H7 (cell line): ENCODE data around the gene LIMS2. TPM values are rescaled to one million over a fixed set of nuclear protein-coding genes. Genes with fewer than 3 reads are reported as not detected.

ENCODE experiments used
- DNase-seq: peaks from one replicate; pipeline ENCODE4 v3.0.0; 2012
- H3K27me3 ChIP-seq: 2 replicates; pipeline ENCODE4 v1.6.0; 2011; ENCODE audit warnings: mild to moderate bottlenecking, low read length; ENCODE audit not compliant: control insufficient read depth, insufficient read depth
- H3K36me3 ChIP-seq: replicated peaks from 2 replicates; pipeline ENCODE4 v1.5.1; 2011; ENCODE audit warnings: low read length; ENCODE audit not compliant: control insufficient read depth, insufficient read depth
- H3K4me3 ChIP-seq: 2 replicates; pipeline ENCODE4 v1.5.1; 2011; ENCODE audit warnings: low read depth, mild to moderate bottlenecking, control low read depth, low read length, moderate library complexity; ENCODE audit not compliant: insufficient read depth
- total RNA-seq: library from RNA; depleted of rRNA; stranded (reverse); fragments of >200 nt; shearing (Covaris generic); gene quantifications from 2 replicates; pipeline ENCODE4 v1.2.3, GENCODE V29; 2014

LIMS2 gene
- total RNA-seq, 1 experiment from 2014 or later: 1.4 TPM

DNA sequence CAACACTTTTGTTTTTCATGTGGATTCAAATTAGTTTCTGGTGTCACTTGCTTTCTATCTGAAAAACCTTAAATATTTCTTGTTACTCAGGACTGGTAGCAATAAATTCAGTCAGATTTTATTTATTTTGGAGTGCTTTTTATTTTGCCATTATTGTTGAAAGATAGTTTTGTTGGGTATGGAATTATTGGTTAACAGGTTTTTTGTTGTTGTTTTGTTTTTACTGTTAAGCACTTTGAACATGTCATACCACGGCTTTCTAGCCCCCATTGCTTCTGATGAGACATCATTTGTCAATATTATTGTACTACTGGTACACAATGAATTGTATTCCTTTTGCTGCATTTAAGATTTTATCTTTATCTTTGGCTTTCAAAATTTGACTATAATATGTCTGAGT, 13.1 kb upstream of the LIMS2 start:
- H3K27me3 ChIP-seq: no peaks in the 10 kb centered on the region
- no peak for DNase-seq
- H3K4me3 ChIP-seq: no peak overlapping the region
- H3K36me3 ChIP-seq: no peaks in the 10 kb centered on the region

DNA sequence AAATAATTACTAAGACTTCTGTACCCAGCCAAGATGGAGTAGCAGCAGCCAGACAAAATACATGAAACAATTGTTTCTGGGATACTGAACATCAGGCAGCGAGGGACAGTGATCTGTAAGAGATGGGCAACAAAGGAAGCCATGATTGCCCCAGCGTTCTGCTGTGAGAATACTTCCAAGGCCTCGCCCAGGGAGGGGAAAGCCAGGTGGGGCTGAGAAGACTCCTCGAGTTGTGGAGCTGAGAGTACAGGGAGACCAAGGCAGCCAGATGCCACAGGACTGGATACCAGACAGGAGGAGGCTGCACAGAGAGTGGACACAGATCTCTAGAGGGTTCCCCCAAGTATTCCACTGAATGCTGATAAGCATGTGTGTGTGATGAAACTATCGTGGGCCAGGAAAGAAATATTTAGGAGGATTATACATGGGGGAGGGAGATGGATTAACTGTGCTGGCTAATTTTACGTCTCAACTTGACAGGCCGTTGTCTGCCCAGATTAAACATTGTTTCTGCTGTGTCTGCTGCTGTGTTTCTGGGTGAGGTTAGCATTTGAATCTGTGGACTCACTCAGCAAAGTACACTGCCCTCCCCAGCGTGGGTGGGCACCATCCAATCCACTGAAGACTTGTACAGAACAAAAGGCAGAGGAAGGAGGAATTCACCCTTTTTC, 10.2 kb upstream of the LIMS2 start:
- H3K4me3 ChIP-seq: no peak overlapping the region
- DNase-seq: no peak
- H3K36me3 ChIP-seq: no peaks in the 10 kb centered on the region
- no peaks in the 10 kb centered on the region for H3K27me3 ChIP-seq

DNA sequence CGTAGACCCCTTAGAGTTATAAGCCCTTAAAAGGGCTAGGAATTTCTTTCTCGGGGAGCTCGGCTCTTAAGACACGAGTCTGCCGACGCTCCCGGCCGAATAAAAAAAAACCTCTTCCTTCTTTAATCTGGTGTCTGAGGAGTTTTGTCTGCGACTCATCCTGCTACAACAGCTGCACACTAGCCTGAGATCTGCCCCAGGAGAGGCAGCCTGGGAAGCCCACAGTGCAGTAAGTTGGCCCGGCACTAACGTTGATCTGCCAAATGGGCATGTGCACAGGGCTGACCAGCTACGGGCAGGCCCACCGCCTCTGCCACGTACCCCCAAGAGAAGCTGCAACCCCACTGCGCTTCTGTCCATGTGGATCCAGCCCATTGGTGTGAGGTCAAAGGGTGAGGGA, 8.4 kb upstream of the LIMS2 start:
- no peak for DNase-seq
- H3K4me3 ChIP-seq: no peak overlapping the region
- H3K27me3 ChIP-seq: no peaks in the 10 kb centered on the region
- no peaks in the 10 kb centered on the region for H3K36me3 ChIP-seq

DNA sequence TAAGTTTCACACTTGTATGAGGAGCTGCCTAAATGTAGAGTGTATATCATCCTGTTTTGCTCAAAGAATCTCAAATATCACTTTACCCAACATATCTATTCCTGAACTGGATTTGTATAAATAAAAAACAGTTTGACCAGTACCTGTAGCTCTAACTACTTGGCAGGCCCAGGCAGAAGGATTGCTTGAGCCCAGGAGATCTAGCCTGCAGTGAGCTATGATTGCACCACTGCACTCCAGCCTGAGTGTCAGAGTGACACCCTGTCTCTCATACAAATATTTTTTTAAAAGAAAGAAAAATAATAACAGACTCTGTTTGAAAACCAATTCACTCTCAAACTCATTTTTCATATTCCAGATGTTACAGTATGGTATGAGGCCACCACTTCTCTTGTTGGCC, 7.7 kb upstream of the LIMS2 start:
- no peak for DNase-seq
- Histone ChIP-seq H3K27me3 (no peaks in the 10 kb centered on the region), H3K4me3 (no peak overlapping the region), H3K36me3 (no peaks in the 10 kb centered on the region)

DNA sequence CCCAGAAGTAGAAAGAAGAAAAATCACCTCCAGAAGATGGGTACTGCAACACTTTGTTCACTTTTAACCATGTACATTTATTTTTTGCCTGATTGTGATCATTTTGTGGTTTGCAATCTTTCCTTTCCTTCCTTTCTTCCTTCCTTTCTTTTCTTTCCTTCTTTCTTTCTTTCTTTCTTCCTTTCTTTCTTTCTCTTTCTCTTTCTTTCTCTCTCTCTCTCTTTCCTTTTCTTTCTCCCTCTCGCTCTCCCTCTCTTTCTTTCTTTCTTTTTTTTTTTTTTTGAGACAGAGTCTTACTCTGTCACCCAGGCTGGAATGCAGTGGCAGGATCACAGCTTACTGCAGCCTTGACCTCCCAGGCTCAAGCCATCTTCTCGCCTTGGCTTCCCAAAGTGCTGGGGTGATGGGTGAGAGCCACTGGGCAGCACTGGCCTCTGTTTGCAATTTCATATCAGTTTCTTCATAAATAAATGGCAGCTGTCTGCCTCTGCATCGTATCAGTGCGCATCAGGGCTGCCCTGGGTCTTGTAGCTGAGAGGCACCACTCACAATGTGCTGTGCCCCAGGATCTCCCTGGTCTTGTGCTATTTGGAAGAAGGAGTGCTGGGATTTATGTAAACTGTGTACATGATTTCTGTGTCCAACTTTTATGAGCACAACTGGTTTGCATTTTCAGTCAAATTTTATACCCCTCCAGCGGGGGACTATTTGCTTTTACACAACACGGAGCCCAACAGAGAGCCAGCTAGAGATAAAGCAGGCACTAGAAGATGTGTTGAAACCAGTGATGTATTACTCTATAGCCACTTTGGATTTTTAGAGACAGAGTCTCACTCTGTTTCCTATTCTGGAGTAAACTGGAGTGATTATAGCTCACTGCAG, 6.9 kb upstream of the LIMS2 start:
- Histone ChIP-seq H3K36me3 (no peaks in the 10 kb centered on the region), H3K4me3 (no peak overlapping the region), H3K27me3 (peaks cover 4% of the 10 kb centered on the region)
- no peak for DNase-seq

DNA sequence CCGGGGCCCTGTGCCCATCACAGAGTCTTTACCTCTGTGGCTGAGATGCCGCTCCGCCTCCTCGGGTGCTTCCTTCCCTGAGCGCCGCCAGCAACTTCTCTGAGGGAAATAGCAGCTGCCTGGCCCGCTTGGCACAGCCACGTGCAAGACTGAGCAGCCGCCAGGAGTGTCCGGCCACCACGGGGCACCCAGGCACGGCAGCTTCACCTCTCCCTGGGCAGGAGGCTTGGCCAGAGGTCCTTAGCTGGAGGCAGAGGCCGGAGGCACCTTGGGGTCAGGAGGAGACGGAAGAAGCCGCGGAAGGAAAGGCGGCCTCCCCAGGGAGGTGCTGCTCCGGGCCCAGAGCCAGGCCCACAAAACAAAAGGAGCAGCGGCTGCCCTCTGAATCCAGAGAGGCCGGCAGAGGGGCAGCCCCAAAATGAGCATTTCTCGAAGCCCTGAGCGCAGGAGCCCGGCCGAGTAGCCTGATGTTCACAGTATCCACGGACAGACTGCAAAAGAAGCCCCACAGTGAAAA, 6.0 kb upstream of the LIMS2 start:
- Histone ChIP-seq H3K27me3 (peaks cover 12% of the 10 kb centered on the region), H3K36me3 (no peaks in the 10 kb centered on the region), H3K4me3 (no peak overlapping the region)
- DNase-seq: peak; percentile 70

DNA sequence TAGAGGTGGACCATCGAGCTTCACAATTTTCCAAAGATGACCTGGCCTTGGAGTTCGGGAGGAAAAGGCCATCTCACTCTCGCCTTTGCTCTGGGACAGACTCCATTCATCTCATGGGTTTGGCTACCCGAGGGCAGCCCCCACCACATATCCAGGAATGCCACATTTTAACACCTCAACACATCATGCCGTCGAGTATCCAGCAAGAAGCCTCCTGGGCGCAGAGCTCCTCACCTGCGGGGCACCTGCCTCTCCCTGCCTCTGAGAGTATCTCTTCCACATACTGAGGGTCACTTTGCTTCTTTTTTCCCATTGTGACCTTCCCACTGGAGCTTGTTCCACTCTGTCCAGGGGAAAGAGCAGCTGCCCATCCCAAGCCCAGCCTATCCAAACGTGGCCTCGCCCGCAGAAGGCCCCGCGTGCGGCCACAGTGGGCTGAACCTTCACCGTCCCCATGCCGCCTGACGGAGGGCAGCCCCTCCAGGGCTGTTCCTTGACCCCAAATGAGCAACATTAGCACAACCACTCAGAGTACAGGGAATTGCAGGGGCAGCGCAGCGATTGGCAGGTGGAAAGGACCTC, 5.5 kb upstream of the LIMS2 start:
- peaks cover 16% of the 10 kb centered on the region for H3K27me3 ChIP-seq
- no peaks in the 10 kb centered on the region for H3K36me3 ChIP-seq
- peak; percentile 48 for DNase-seq

DNA sequence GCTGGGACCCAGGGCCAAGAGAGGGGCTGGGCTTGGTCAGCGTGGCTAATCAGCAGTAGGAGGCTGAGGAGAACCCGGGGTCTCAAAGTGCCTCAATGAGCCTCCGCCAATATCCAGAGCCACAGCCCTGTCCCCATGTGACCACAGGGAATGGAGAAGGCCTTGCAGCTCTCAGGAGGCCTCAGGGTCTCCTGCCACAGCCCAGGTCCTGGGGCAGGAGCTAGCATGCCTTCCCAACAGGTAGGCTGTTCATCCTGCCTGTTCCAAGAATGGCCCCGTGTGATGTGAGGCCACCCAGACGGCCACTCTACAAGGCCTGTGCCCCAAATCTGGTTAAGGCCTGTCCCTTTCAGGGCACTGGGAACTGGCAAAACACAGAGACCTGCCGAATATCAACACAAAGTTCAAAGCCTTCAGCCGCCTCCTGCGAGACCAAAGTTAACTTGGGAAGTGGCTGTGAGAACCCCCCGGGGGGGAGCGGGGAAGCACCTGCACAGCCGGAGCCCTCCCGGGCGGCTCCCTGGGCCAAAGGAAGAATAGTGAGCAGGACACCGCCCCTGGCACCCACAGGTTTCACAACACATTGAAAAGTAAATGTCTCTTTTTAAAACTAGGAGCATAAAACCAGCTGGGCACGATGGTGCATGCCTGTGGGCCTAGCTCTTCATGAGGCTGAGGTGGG, 4.5 kb upstream of the LIMS2 start:
- Histone ChIP-seq H3K27me3 (peaks cover 23% of the 10 kb centered on the region), H3K36me3 (no peaks in the 10 kb centered on the region), H3K4me3 (no peak overlapping the region)
- DNase-seq: peak; percentile 70

More for the DNA sequence above, 5.5 kb upstream of the LIMS2 start:
- H3K4me3 ChIP-seq: no peak overlapping the region

DNA sequence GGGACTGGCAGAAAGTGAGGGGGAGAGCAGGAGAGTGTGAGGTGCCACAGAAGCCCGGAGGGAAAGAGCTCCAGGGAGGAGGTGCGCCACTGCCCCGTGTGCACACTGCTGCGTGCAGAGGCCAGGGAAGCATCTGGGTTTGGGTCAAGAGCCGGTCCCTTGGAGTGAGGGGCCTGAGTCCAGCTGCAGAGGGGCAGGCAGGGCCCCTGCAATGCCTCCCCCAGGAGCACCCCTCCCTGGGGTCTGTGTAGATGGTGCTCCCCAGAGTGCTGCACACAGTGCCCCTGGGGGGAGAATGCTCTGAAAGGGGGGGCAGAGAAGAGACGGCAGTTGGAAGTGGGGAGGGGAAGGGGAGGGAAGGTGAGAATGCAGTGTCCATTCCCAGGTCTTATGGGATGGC, 3.7 kb upstream of the LIMS2 start:
- peaks cover 31% of the 10 kb centered on the region for H3K27me3 ChIP-seq
- DNase-seq: peak; percentile 43
- H3K36me3 ChIP-seq: no peaks in the 10 kb centered on the region
- no peak overlapping the region for H3K4me3 ChIP-seq

DNA sequence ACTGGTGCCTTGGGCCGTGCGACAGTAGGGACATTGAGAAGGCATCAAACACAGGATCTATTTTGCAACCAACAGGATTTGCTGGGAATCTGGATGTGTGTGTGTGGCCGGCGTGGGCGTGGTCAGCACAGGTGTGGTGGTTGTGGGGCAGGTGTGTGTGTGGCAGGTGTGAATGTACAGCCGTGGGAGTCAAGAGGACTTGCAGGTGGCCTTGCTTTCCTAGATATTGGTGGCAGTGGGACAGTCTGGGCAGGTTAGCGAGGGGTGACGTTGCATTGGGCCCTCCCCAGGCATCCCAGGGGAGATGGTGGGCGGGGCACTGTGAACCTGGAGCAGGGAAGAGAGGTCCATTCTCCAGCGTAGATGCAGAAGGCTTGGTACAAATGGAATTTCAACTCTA, 3.2 kb upstream of the LIMS2 start:
- peaks cover 36% of the 10 kb centered on the region for H3K27me3 ChIP-seq
- H3K36me3 ChIP-seq: no peaks in the 10 kb centered on the region
- no peak for DNase-seq
- H3K4me3 ChIP-seq: no peak overlapping the region

DNA sequence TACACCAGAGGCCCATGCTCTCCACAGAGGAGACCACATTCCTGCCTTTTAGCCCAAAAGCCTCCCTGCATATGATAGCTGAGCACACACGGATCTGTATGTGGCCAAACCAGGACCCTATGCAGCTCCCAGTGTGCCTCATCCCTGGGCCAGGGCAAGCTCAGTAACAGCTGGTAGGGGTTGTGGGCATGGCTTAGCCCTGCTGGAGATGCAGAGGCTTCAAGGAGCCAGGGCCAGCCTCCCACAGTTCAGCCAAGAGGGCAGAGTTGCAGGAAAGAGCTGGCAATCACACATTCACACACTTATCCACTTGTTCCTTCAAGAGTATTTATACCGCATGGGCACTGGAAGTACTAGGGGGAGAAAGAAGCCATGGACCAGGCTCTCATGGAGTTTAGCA, 1.6 kb upstream of the LIMS2 start:
- Histone ChIP-seq H3K36me3 (no peaks in the 10 kb centered on the region), H3K4me3 (no peak overlapping the region), H3K27me3 (peaks cover 39% of the 10 kb centered on the region)
- no peak for DNase-seq

DNA sequence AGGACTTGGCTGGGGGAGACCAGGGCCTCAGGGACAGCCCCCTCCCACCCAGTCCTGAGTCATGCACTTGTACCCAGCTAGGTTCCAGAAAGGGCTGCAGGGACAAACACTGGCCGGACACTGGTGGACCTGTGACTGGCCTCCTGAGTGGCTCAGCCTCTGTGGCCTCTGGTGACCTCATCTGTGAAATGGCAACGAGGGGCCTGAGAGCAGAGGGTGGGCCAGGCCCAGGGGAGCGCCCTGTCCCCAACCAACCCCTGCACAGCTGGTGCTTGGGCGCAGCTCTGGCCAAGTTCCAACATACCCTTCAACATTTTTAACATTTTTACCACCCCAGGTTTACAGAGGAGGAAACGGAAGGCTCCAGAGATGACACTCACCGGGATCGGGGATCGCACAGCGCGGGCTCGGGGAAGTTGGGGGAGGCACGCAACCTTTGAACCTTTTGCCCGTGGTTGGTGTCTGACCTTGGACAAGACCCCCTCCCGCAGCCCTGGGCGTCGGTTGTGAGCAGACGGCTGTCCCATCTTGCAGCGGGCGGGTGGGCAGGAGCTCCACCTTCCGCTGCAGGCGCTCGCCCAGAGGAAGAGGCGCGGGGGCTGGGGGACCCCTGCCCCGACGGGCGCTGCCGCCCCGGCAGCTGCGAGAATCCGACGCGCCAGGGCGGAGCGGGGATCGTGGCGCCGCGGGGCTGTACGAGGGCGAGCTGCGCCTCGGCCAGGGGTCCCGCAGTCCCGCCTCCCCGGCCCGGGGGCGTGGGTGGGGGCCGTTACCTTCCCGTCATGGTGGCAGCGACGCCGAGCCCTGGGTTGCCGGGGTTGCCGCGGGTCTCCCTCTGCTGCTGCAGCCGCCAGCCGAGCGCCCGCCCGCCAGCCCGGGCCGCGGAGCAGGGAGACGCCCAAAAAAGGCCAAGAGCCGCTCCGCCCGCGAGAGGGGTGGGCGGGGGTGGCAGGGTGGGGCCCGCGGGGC, 805 bp downstream of the LIMS2 start:
- Histone ChIP-seq H3K4me3 (peak overlapping the region; percentile 52), H3K27me3 (peaks cover 39% of the 10 kb centered on the region), H3K36me3 (no peaks in the 10 kb centered on the region)
- peak; percentile 90 for DNase-seq

DNA sequence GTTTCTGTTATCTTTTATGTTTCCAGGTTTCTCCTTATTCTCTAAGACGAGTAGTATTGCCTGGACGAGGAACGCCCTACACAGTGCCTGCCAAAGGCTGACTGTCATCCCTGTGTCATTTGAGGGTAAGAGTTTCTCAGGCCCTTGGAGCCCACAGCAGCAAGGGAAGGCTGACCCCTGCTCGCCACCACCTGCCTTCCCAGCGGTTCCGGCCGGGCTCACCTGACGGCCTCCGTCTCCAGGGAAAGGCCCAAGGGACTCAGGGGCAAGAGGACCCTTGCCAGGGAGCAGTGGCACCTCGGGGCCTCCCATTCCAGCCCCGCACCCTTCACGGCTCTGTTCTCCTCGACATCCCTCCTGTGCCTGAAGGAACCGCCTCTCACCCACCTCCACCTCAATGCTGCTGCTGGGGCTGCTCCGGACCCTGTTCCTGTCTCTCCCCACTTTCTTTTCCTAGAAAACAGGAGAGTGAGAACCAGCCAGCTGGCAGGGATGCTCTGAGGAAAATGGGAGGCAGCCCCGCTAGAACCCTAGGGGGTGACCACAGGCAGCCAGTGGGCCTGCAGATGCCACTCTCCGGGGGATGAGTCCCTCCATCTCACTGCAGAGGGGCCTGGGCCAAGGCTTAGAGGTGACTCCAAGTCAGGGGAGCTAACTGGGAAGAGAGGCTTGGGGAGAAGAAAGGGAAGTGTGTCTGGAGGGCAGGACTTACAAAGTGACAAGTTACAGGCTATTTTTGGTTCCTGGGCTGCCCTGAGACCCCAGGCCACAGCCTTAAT, 1.9 kb downstream of the LIMS2 start:
- Histone ChIP-seq H3K4me3 (no peak overlapping the region), H3K36me3 (no peaks in the 10 kb centered on the region), H3K27me3 (peaks cover 39% of the 10 kb centered on the region)
- peak; percentile 63 for DNase-seq
